Progenitor cell of endocrine pancreas (in vitro differentiated cells): ENCODE results near the gene AP1B1. TPM values are rescaled to one million over a fixed set of nuclear protein-coding genes. Genes with fewer than 3 reads are reported as not detected.
"Not testable (repeated sequence)": the region's sequence is repeated elsewhere in the genome, so short reads cannot be mapped to it uniquely, and the experiment has no call there.

ENCODE experiments used
- DNase-seq: peaks from one replicate; pipeline ENCODE4 v3.0.0; 2021; ENCODE audit warnings: low spot score; ENCODE audit not compliant: unreplicated experiment
- H3K27ac Mint-ChIP-seq: 2 replicates; pipeline ENCODE4 v1.8.0; 2021; ENCODE audit warnings: mild to moderate bottlenecking, moderate library complexity, mixed read lengths
- H3K27me3 Mint-ChIP-seq: 2 replicates; pipeline ENCODE4 v1.8.0; 2021; ENCODE audit warnings: mixed read lengths
- H3K36me3 Mint-ChIP-seq: 2 replicates; pipeline ENCODE4 v1.8.0; 2022; ENCODE audit warnings: mixed read lengths; ENCODE audit not compliant: insufficient read depth
- H3K4me1 Mint-ChIP-seq: 2 replicates; pipeline ENCODE4 v1.8.0; 2021; ENCODE audit warnings: low read depth, mixed read lengths
- H3K4me3 Mint-ChIP-seq: 2 replicates; pipeline ENCODE4 v1.8.0; 2021; ENCODE audit warnings: low read depth, mild to moderate bottlenecking, moderate library complexity, mixed read lengths
- H3K9me3 Mint-ChIP-seq: 2 replicates; pipeline ENCODE4 v1.8.0; 2021; ENCODE audit warnings: low read depth, mixed read lengths
- total RNA-seq: library from RNA; stranded (reverse); gene quantifications from 2 replicates; pipeline ENCODE4 v1.2.1, GENCODE V29; 2021
- TF ChIP-seq, protein P1 (sequence below): fragments of 200-600 bp; sonication (generic); IDR thresholded peaks from one replicate; pipeline ENCODE4 v1.5.0; 2021; ENCODE audit warnings: antibody characterized with exemption, mild to moderate bottlenecking; ENCODE audit not compliant: unreplicated experiment

Gene AP1B1
- total RNA-seq, 1 donor from 2014 or later: 59.6 TPM

DNA sequence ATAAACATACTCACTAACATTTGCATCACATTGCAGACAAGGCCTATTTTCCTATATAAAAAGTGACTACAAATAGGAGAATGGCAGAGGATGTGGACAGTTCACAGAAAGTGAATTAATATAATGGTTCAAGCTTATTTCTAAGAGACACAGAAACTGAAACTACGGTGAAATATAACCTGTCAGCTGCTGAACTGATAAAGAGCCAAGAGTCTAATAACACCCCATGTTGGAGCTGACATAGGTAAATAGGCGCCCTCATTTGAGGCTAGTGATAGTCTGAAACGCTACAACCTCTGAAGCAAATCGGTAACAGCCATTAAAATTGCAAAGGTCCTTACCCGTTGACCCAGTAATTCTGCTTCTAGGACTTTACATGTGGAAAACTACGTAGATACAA lies 14.0 kb downstream of the AP1B1 start:
- no peak overlapping the region for H3K27ac Mint-ChIP-seq
- no peaks in the 10 kb centered on the region for H3K27me3 Mint-ChIP-seq
- peaks cover 27% of the 10 kb centered on the region for H3K4me1 Mint-ChIP-seq
- H3K36me3 Mint-ChIP-seq: peaks cover 9% of the 10 kb centered on the region
- DNase-seq: no peak
- TF ChIP-seq, protein P1, sequence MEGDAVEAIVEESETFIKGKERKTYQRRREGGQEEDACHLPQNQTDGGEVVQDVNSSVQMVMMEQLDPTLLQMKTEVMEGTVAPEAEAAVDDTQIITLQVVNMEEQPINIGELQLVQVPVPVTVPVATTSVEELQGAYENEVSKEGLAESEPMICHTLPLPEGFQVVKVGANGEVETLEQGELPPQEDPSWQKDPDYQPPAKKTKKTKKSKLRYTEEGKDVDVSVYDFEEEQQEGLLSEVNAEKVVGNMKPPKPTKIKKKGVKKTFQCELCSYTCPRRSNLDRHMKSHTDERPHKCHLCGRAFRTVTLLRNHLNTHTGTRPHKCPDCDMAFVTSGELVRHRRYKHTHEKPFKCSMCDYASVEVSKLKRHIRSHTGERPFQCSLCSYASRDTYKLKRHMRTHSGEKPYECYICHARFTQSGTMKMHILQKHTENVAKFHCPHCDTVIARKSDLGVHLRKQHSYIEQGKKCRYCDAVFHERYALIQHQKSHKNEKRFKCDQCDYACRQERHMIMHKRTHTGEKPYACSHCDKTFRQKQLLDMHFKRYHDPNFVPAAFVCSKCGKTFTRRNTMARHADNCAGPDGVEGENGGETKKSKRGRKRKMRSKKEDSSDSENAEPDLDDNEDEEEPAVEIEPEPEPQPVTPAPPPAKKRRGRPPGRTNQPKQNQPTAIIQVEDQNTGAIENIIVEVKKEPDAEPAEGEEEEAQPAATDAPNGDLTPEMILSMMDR: no peak
- H3K4me3 Mint-ChIP-seq: no peak overlapping the region
- H3K9me3 Mint-ChIP-seq: no peaks in the 10 kb centered on the region

DNA sequence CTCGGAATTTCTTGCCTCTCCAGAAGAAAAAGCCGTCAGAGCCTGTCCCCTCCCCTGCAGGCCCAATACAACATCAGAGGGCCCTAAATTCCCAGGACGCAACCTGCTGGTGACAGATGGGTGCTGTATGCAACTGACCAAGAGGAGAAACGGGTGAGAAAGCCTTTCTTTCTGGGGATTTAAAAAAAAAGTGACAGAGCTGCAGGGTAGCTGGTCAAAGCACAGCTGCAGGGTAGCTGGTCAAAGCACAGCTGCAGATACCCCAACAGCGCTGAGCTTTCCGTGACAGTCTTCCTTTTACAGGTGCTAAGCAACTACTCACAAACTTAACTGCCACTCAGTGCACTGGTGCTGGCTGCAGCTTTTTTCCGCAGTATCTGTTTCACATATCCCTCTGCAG lies 17.8 kb downstream of the AP1B1 start:
- H3K27me3 Mint-ChIP-seq: no peaks in the 10 kb centered on the region
- peaks cover 2% of the 10 kb centered on the region for H3K36me3 Mint-ChIP-seq
- peak overlapping the region; percentile 92 for H3K27ac Mint-ChIP-seq
- peak; percentile 16 for DNase-seq
- H3K4me3 Mint-ChIP-seq: no peak overlapping the region
- TF ChIP-seq, protein P1: peak; percentile 23
- no peaks in the 10 kb centered on the region for H3K9me3 Mint-ChIP-seq
- peaks cover 27% of the 10 kb centered on the region for H3K4me1 Mint-ChIP-seq

DNA sequence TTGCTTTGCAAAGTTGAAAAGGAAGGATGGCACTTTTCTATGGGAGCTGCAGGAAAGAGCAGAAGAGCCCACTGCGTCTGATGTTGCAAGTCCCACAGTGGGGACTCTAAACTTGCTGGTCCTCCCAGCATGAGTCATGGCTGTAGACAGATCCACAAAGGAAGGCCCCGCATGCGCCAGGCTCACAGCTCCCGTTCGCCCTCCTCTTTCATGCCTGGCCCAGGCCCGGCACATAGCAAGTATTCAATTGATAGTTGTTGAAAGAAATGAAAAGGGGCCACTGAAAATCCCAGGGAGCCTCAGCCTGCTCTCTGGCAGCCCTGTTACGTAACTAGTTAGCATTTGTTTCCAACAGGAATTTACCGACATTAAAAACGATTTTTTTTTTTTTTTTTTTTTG lies 18.9 kb downstream of the AP1B1 start:
- Mint-ChIP-seq H3K4me1 (peaks cover 25% of the 10 kb centered on the region), H3K27ac (peak overlapping the region; percentile 81), H3K27me3 (no peaks in the 10 kb centered on the region), H3K4me3 (no peak overlapping the region), H3K9me3 (no peaks in the 10 kb centered on the region), H3K36me3 (no peaks in the 10 kb centered on the region)
- DNase-seq: no peak
- TF ChIP-seq, protein P1: no peak

DNA sequence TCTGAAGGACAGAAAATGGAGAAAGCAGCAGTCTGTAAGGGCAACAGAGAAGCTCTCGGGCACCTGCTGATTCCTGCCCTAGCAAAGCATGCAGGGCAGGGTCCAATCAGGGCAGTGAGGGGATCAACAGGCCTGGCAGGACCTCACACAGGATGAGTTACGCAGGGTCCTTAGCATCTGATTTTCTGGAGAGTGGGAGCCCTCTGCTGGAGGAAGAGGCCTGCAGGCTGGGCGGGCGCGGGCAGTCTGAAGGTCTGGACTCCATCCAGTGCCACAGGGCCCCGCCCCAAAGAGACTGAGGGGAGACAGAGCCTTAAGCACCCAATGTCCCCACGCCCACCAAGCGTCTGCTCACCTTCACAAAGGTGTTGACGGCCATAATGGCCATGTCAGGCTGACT lies 28.9 kb downstream of the AP1B1 start:
- Mint-ChIP-seq H3K36me3 (peaks cover 14% of the 10 kb centered on the region), H3K4me3 (no peak overlapping the region), H3K4me1 (no peaks in the 10 kb centered on the region), H3K27me3 (no peaks in the 10 kb centered on the region), H3K27ac (no peak overlapping the region), H3K9me3 (no peaks in the 10 kb centered on the region)
- TF ChIP-seq, protein P1: peak; percentile 51
- no peak for DNase-seq

DNA sequence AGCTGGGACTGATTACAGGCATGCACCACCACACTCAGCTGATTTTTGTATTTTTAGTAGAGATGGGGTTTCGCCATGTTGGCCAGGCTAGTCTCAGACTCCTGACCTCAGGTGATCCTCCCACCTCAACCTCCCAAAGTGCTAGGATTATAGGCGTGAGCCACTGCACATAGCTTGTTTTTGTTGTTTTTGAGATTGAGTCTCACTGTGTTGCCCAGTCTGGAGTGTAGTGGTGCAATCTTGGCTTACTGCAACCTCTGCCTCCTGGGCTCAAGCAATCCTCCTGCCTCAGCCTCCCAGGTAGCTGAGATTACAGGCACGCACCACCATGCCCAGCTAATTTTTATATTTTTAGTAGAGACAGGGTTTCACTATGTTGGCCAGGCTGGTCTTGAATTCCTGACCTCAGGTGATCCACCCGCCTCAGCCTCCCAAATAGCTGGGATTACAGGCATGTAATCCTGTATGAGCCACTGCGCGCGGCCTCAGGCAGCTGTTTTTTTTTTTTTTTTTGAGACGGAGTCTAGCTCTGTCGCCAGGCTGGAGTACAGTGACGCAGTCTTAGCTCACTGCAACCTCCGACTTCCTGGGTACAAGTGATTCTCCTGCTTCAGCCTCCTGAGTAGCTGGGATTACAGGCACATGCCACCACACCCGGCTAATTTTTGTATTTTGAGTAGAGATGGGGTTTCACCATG lies 31.0 kb downstream of the AP1B1 start:
- not testable (repeated sequence) for DNase-seq, H3K4me1 Mint-ChIP-seq, H3K4me3 Mint-ChIP-seq, H3K27ac Mint-ChIP-seq, H3K9me3 Mint-ChIP-seq, H3K27me3 Mint-ChIP-seq
- peaks cover 13% of the 10 kb centered on the region for H3K36me3 Mint-ChIP-seq

DNA sequence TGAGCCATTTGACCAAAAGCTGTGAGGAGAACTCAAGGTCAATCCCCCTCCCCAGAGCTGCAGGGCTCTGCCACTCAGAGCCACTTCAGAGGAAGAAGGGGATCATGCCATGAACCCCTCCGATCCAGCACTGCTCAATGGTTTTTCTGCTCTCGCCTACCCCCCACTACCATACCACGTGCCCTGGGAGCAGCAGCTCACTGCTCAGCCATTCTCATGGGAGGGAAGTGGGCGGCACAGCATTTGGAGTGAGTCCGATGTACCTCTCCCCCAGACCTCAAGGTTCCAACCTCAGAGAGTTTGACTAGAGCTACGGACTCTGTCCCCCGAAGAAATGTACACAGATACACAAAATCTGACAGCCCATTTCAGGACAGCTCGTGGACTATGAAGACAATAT lies 34.5 kb downstream of the AP1B1 start:
- Mint-ChIP-seq H3K27ac (no peak overlapping the region), H3K27me3 (no peaks in the 10 kb centered on the region), H3K9me3 (no peaks in the 10 kb centered on the region), H3K4me3 (no peak overlapping the region), H3K36me3 (peaks cover 17% of the 10 kb centered on the region), H3K4me1 (no peaks in the 10 kb centered on the region)
- TF ChIP-seq, protein P1: no peak
- no peak for DNase-seq
